Tibial artery (tissue), 4 donors: ENCODE data around the gene MYH16.
"Not testable (repeated sequence)": the region's sequence is repeated elsewhere in the genome, so short reads cannot be mapped to it uniquely, and the experiment has no call there.

ENCODE experiments used
- DNase-seq, 2 donors: peaks; one replicate each; pipeline ENCODE4 v3.0.0-alpha.2; 2019
- H3K27ac ChIP-seq, 2 donors: fragments of 200-600 bp; sonication (generic) in 1 of 2; 1 replicate in 1 of 2; 2 replicates in 1 of 2; pipeline ENCODE4 v1.5.1; 2018 to 2019; ENCODE audit warnings: mild to moderate bottlenecking in 1 of 2
- H3K27me3 ChIP-seq, 2 donors: fragments of 200-600 bp; sonication (generic) in 1 of 2; one replicate each; pipeline versions ENCODE4 v1.5.1 to v1.6.0; 2016 to 2019
- H3K36me3 ChIP-seq, 3 donors: fragments of 200-600 bp; sonication (generic) in 2 of 3; one replicate each; pipeline ENCODE4 v1.5.1; 2016 to 2019; ENCODE audit warnings: mild to moderate bottlenecking in 2 of 3
- H3K4me1 ChIP-seq, 4 donors: fragments of 200-600 bp; sonication (generic) in 2 of 4; 1 replicate in 3 of 4; 2 replicates in 1 of 4; pipeline ENCODE4 v1.5.1; 2016 to 2019
- H3K4me3 ChIP-seq, 2 donors: fragments of 200-600 bp; sonication (generic) in 1 of 2; 1 replicate in 1 of 2; 2 replicates in 1 of 2; pipeline ENCODE4 v1.5.1; 2018 to 2019; ENCODE audit warnings: mild to moderate bottlenecking in 2 of 2
- H3K9me3 ChIP-seq, 3 donors: fragments of 200-600 bp; sonication (generic) in 1 of 3; one replicate each; pipeline ENCODE4 v1.5.1; 2016 to 2019
- CTCF ChIP-seq, 2 experiments: fragments of 200-600 bp in 1 of 2; fragments of 450-650 bp in 1 of 2; IDR thresholded peaks; one replicate each; pipeline ENCODE4 v1.5.1; 2017 to 2019; ENCODE audit warnings: antibody characterized with exemption in 2 of 2, mild to moderate bottlenecking in 1 of 2, moderate library complexity in 1 of 2
- intact Hi-C: fragments of 100-400 bp; cut with DNase I; formaldehyde crosslinking; loops from one replicate; pipeline ENCODE4 v1.15.0; 2023; ENCODE audit warnings: low total_unique reads

The MYH16 gene

DNA sequence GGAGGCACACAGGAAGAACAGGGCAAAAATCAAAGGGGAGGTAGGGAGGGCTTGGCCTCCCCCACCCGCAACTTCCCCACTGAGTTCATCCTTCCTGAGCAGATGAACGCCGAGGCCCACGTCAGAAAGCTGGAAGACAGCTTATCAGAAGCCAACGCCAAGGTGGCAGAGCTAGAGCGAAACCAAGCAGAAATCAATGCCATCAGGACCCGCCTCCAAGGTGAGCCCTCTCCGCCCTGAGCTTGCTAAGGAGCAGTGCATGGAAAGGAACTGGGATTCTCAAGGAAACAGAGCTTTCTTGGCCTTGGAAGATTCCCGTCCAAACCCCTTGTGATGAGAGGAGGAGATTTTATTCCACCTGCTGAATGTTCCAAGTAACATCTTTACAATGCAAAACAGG lies 16.5 kb downstream of the MYH16 start:
- no peak for TF ChIP-seq CTCF (IDR thresholded peaks at IDR 0.05)
- no peaks in the 10 kb centered on the region for H3K4me1 ChIP-seq
- no peak for DNase-seq
- no peak overlapping the region for H3K4me3 ChIP-seq
- intact Hi-C loops, result no loop called here
- H3K9me3 ChIP-seq, result no peaks in the 10 kb centered on the region
- no peaks in the 10 kb centered on the region for H3K27me3 ChIP-seq
- H3K27ac ChIP-seq, result no peak overlapping the region
- no peaks in the 10 kb centered on the region for H3K36me3 ChIP-seq

DNA sequence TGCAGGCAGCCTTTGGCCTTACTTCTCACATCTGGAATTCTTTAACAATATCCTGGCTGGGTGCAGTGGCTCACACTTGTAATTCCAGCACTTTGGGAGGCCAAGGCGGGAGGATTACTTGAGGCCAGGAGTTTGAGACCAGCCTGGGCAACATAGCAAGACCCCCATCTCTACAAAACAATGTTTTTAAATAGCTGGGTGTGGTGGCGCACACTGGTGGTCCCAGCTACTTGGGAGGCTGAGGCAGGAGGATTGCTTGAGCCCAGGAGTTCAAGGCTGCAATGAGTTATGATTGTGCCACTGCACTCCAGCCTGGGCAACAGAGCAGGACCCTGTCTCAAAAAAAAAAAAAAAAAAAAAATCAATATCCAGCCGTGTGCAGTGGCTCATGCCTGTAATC lies 17.5 kb downstream of the MYH16 start:
- H3K36me3 ChIP-seq, DNase-seq, H3K4me3 ChIP-seq, H3K9me3 ChIP-seq, H3K27ac ChIP-seq, H3K27me3 ChIP-seq, H3K4me1 ChIP-seq: not testable (repeated sequence)
- intact Hi-C loops, result loop anchor here (10.0 kb wide), 1 partner anchor 105 kb away; no protein-coding TSS in a partner anchor

DNA sequence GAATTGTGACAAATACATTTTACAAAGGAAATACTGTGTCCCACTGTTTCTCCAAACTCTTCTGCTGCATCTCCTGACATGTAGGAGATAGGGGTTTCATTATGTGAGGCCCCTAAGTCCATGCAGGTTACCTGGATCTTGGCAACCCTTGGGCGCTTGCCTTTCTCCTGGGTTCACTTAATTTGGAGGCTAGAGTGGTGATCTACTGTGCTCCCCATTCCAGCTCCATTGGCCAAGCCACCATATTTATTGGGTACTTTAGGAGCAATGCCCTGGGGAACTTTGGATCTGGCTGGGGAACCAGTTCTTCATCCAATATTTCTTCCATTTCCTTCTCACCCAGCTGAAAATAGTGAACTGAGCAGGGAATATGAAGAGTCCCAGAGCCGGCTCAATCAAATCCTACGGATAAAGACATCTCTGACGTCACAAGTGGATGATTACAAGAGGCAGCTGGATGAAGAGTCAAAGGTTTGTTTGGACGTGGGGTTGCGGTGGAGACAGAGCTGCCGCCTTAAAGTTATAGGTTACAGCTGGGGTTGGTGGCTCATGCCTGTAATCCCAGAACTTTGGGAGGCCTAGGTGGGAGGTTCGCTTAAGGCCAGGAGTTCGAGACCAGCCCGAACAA lies 18.5 kb downstream of the MYH16 start:
- Histone ChIP-seq H3K4me3 (no peak overlapping the region), H3K4me1 (no peaks in the 10 kb centered on the region), H3K9me3 (no peaks in the 10 kb centered on the region), H3K27me3 (no peaks in the 10 kb centered on the region), H3K36me3 (no peaks in the 10 kb centered on the region), H3K27ac (no peak overlapping the region)
- DNase-seq, result no peak
- TF ChIP-seq CTCF (IDR thresholded peaks at IDR 0.05), result no peak
- intact Hi-C loops, result loop anchor here (10.0 kb wide), 1 partner anchor 106 kb away; no protein-coding TSS in a partner anchor

- DNase-seq, result no peak
- H3K27ac ChIP-seq, result no peak overlapping the region
- no peaks in the 10 kb centered on the region for H3K4me1 ChIP-seq
- H3K36me3 ChIP-seq, result no peaks in the 10 kb centered on the region
- H3K9me3 ChIP-seq, result no peaks in the 10 kb centered on the region
- no peak overlapping the region for H3K4me3 ChIP-seq
- intact Hi-C loops, result loop anchor here (10.0 kb wide), 1 partner anchor 107 kb away; no protein-coding TSS in a partner anchor
- H3K27me3 ChIP-seq, result no peaks in the 10 kb centered on the region
- no peak for TF ChIP-seq CTCF (IDR thresholded peaks at IDR 0.05)
Observed at GRCh38 chr7:99292127-99292526, 19.5 kb downstream of the MYH16 start.

DNA sequence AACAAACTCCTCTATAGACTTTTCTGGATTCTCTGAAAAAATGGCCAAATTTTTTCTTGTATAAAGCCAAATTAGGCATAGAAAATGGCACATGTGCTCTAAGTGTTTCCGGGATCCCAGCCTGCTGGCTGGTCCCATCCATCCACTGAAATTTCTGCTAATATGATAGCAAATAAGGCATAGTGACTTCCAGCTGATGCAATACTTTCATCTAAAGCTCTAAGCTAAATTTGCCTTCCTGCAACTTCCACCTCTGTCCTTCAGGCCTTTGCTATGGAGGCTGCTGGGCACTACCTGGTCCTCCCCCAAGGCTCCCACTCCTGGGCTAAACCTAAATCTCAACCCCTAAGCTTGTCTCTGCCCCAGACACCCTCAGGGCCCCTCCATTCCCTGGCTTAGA lies 20.5 kb downstream of the MYH16 start:
- Histone ChIP-seq H3K4me1 (no peaks in the 10 kb centered on the region), H3K27me3 (no peaks in the 10 kb centered on the region), H3K36me3 (no peaks in the 10 kb centered on the region), H3K27ac (no peak overlapping the region), H3K4me3 (no peak overlapping the region), H3K9me3 (no peaks in the 10 kb centered on the region)
- intact Hi-C loops, result loop anchor here (10.0 kb wide), 1 partner anchor 108 kb away; no protein-coding TSS in a partner anchor
- no peak for TF ChIP-seq CTCF (IDR thresholded peaks at IDR 0.05)
- no peak for DNase-seq

DNA sequence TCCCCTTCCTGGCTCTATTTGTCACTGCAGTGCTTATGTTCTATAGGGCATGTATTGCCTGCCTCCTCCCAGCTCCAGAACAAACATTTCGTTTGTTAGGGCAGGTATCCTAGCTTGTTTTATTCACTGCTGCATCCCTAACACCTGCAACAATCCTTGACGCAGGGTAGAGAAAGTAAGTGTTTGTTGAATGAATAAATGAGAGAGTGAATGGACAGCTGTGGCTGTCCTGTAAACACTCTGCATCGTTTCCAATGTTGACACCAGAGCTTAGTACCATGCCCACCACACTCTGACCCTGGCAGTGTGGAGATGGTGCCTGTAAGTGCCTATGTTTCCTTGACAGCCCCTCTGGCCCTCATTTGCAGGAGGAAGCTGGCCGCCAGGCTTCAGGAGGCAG lies 21.0 kb downstream of the MYH16 start:
- H3K4me1 ChIP-seq, result no peaks in the 10 kb centered on the region
- H3K36me3 ChIP-seq, result no peaks in the 10 kb centered on the region
- no peaks in the 10 kb centered on the region for H3K27me3 ChIP-seq
- no peak for TF ChIP-seq CTCF (IDR thresholded peaks at IDR 0.05)
- H3K27ac ChIP-seq, result no peak overlapping the region
- intact Hi-C loops, result loop anchor here (10.0 kb wide), 1 partner anchor 109 kb away; no protein-coding TSS in a partner anchor
- no peak overlapping the region for H3K4me3 ChIP-seq
- no peak for DNase-seq
- no peaks in the 10 kb centered on the region for H3K9me3 ChIP-seq
